ENCODE results near the gene HCN2.

GRCh38 chr19:548886-549830 lies 40.5 kb upstream of the HCN2 start:
- TF ChIP-seq, protein P1, sequence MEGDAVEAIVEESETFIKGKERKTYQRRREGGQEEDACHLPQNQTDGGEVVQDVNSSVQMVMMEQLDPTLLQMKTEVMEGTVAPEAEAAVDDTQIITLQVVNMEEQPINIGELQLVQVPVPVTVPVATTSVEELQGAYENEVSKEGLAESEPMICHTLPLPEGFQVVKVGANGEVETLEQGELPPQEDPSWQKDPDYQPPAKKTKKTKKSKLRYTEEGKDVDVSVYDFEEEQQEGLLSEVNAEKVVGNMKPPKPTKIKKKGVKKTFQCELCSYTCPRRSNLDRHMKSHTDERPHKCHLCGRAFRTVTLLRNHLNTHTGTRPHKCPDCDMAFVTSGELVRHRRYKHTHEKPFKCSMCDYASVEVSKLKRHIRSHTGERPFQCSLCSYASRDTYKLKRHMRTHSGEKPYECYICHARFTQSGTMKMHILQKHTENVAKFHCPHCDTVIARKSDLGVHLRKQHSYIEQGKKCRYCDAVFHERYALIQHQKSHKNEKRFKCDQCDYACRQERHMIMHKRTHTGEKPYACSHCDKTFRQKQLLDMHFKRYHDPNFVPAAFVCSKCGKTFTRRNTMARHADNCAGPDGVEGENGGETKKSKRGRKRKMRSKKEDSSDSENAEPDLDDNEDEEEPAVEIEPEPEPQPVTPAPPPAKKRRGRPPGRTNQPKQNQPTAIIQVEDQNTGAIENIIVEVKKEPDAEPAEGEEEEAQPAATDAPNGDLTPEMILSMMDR (IDR thresholded peaks at IDR 0.05) = no peak
- TF ChIP-seq POLR2A (IDR thresholded peaks at IDR 0.05) = no peak
